IPS-18a (cell line): Measurements from ENCODE around the gene SLC44A5.
"Not testable (repeated sequence)": the region's sequence is repeated elsewhere in the genome, so short reads cannot be mapped to it uniquely, and the experiment has no call there.

Source experiments
- H3K27ac ChIP-seq: one replicate; pipeline ENCODE4 v1.5.1; 2013; ENCODE audit warnings: low read length
- H3K27me3 ChIP-seq: one replicate; pipeline ENCODE4 v1.6.1; 2013; ENCODE audit warnings: mild to moderate bottlenecking, low read length; ENCODE audit not compliant: control insufficient read depth, insufficient read depth
- H3K36me3 ChIP-seq: one replicate; pipeline ENCODE4 v1.6.1; 2013; ENCODE audit warnings: low read depth, low read length; ENCODE audit not compliant: control insufficient read depth
- H3K4me1 ChIP-seq: one replicate; pipeline ENCODE4 v1.6.1; 2013; ENCODE audit warnings: low read depth, low read length; ENCODE audit not compliant: control insufficient read depth
- H3K4me3 ChIP-seq: one replicate; pipeline ENCODE4 v1.5.1; 2013; ENCODE audit warnings: low read length
- H3K9ac ChIP-seq: one replicate; pipeline ENCODE4 v1.6.1; 2013; ENCODE audit warnings: mild to moderate bottlenecking, low read length, moderate library complexity
- H3K9me3 ChIP-seq: one replicate; pipeline ENCODE4 v1.6.1; 2013; ENCODE audit warnings: low read depth, low read length; ENCODE audit not compliant: control insufficient read depth

The SLC44A5 gene

GRCh38 chr1:75198761-75199160, 412.2 kb downstream of the SLC44A5 start:
- Histone ChIP-seq H3K4me3 (no peak overlapping the region), H3K4me1 (no peaks in the 10 kb centered on the region), H3K27ac (no peak overlapping the region), H3K36me3 (no peaks in the 10 kb centered on the region), H3K9ac (no peak overlapping the region), H3K27me3 (no peaks in the 10 kb centered on the region), H3K9me3 (no peaks in the 10 kb centered on the region)

GRCh38 chr1:75198163-75198562, 412.8 kb downstream of the SLC44A5 start:
- Histone ChIP-seq H3K9me3 (no peaks in the 10 kb centered on the region), H3K9ac (no peak overlapping the region), H3K27me3 (no peaks in the 10 kb centered on the region), H3K27ac (no peak overlapping the region), H3K4me3 (no peak overlapping the region), H3K36me3 (no peaks in the 10 kb centered on the region), H3K4me1 (no peaks in the 10 kb centered on the region)

DNA sequence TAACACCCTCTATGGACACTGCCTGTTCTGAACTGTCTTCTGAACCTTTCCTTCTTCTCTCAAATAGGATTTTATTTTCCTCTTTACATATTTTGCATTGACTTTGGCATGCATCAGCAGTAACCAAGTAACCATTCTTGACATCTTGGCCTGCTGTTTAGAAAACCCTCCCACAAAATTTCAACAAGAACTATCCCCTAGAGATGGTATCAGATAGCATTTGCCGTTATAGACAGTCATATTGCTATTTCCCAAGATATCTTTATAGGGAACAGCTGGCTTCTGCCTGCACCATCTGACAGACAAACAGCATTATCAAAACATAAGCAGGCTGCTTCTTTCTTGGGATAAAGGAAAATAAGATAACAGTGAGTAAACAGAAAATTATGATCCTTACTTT, 422.0 kb downstream of the SLC44A5 start:
- H3K27me3 ChIP-seq: no peaks in the 10 kb centered on the region
- no peaks in the 10 kb centered on the region for H3K9me3 ChIP-seq
- no peaks in the 10 kb centered on the region for H3K4me1 ChIP-seq
- no peaks in the 10 kb centered on the region for H3K36me3 ChIP-seq
- H3K9ac ChIP-seq: no peak overlapping the region
- H3K27ac ChIP-seq: no peak overlapping the region
- H3K4me3 ChIP-seq: no peak overlapping the region

GRCh38 chr1:75181214-75181955, 429.5 kb downstream of the SLC44A5 start:
- not testable (repeated sequence) for H3K4me1 ChIP-seq, H3K36me3 ChIP-seq, H3K9me3 ChIP-seq, H3K4me3 ChIP-seq, H3K9ac ChIP-seq, H3K27me3 ChIP-seq, H3K27ac ChIP-seq

DNA sequence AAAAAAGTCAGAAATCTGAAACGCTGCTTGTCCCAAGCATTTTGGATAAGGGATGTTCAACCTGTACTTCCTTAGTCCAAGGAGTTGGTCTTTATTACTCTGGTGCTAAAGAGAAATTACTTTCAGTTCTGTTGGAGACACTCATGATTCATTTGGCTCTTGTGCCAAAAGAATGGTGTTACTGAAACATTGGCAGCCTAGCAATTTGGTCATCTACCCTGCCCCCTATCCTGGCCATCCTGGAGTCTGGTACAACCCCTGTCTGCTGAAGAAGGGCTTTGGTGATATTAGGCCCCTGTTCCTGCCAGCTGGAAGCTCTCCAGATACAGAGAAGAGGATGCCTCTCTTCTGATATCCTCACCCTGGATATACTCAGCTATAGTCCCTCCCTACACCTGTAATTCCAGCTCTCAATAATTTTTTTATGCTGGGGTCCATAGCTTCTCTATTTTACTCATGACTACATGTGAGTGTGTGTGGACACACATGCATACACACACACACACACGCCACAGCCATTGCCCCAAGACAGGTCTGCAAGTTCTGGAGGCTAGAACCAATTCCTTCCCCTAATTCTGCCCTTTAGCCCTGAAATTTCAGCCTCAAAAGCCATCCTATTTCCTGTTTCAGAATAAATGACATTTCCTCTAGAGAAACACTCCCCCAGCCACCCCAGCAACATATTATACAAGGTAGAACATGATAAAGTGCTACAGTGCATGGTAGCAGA, 436.7 kb downstream of the SLC44A5 start:
- H3K9me3 ChIP-seq: no peaks in the 10 kb centered on the region
- H3K36me3 ChIP-seq: no peaks in the 10 kb centered on the region
- H3K9ac ChIP-seq: no peak overlapping the region
- no peak overlapping the region for H3K27ac ChIP-seq
- no peak overlapping the region for H3K4me3 ChIP-seq
- H3K27me3 ChIP-seq: no peaks in the 10 kb centered on the region
- no peaks in the 10 kb centered on the region for H3K4me1 ChIP-seq

- no peaks in the 10 kb centered on the region for H3K27me3 ChIP-seq
- H3K9ac ChIP-seq: no peak overlapping the region
- no peaks in the 10 kb centered on the region for H3K9me3 ChIP-seq
- no peaks in the 10 kb centered on the region for H3K4me1 ChIP-seq
- no peaks in the 10 kb centered on the region for H3K36me3 ChIP-seq
- no peak overlapping the region for H3K27ac ChIP-seq
- no peak overlapping the region for H3K4me3 ChIP-seq
Measured at GRCh38 chr1:75172556-75172955, 438.4 kb downstream of the SLC44A5 start.

DNA sequence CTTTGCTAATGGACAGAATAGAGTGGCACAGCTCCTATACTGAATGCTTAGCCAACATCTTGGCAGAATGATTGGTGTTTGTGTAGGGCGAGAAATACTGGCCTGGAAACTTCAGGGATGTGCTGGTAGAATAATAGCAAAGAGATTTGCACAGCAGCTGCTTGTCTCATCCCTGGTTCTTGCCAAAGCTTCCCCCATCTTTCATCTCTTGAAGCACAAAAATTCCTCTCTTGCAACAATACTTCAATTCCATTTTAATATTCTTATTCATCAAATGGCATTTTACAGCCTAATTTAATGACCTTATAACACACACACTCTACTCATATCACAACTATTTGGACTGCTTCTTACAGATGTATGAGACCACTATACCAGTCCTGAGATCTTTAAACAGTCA, 439.0 kb downstream of the SLC44A5 start:
- no peaks in the 10 kb centered on the region for H3K9me3 ChIP-seq
- no peak overlapping the region for H3K27ac ChIP-seq
- H3K9ac ChIP-seq: no peak overlapping the region
- no peaks in the 10 kb centered on the region for H3K36me3 ChIP-seq
- H3K4me1 ChIP-seq: no peaks in the 10 kb centered on the region
- H3K27me3 ChIP-seq: no peaks in the 10 kb centered on the region
- H3K4me3 ChIP-seq: no peak overlapping the region

DNA sequence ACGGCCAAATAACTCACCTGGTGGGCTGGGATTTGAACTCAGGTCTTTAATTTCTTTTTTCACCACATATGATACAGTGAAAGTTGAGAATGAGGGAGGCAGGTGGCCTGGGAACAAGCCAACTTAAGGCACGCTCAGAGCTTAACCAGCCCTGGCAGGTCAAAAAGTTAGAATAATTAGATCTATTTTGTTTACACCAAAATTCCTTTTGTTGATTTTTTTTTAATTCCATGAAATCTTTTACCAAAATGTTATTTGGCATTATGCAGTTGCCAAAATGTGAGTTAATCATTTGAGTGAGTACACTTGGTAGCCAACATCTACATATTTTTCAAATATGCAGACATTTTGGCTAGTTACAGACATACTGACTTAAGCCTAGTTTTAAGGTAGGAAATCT, 439.9 kb downstream of the SLC44A5 start:
- Histone ChIP-seq H3K9ac (no peak overlapping the region), H3K4me1 (no peaks in the 10 kb centered on the region), H3K4me3 (no peak overlapping the region), H3K27me3 (no peaks in the 10 kb centered on the region), H3K27ac (no peak overlapping the region), H3K36me3 (no peaks in the 10 kb centered on the region), H3K9me3 (no peaks in the 10 kb centered on the region)

DNA sequence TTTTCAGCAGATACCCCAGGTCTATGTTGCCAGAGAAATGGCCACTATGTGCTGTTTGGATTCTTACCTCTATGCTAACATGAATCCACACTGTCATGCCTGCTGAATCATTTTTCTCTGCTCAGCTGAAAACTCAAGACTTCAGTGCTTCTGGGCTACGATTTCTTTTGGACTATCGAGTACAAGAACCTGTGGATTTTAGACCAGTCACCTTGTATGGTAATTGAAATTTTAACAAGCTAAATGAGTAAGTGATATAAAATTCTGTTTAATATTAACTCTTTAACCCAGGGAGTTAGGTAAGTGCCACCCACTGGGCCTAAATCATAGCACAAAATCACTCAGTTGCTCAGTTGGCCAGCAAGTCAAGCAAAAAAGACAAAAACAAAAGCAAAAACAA, 440.9 kb downstream of the SLC44A5 start:
- Histone ChIP-seq H3K36me3 (no peaks in the 10 kb centered on the region), H3K4me1 (no peaks in the 10 kb centered on the region), H3K9me3 (no peaks in the 10 kb centered on the region), H3K27me3 (no peaks in the 10 kb centered on the region), H3K4me3 (no peak overlapping the region), H3K9ac (no peak overlapping the region), H3K27ac (no peak overlapping the region)

GRCh38 chr1:75166821-75167220, 444.1 kb downstream of the SLC44A5 start:
- Histone ChIP-seq H3K27me3 (no peaks in the 10 kb centered on the region), H3K9me3 (no peaks in the 10 kb centered on the region), H3K4me1 (peaks cover 11% of the 10 kb centered on the region), H3K36me3 (no peaks in the 10 kb centered on the region), H3K27ac (no peak overlapping the region), H3K4me3 (no peak overlapping the region), H3K9ac (no peak overlapping the region)

DNA sequence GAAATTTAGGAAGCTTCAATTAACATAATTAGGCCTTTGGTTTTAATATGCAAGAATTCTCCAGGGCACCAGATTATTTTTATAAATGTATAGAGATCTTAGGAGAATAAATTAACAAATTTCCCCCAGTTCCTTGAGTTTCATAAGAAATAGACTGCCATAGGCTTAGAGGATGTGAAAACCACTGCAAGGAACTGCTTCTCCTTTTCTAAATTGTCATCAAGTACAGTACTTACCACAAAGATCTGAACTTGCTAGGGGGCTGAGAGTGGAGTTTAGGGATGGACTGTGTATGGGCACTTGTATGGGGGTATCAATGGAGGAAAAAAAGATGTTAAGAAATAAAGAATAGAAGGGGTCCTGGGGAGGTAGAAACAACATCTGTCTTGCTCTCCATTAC, 445.6 kb downstream of the SLC44A5 start:
- H3K4me3 ChIP-seq: no peak overlapping the region
- H3K9ac ChIP-seq: no peak overlapping the region
- H3K4me1 ChIP-seq: peaks cover 11% of the 10 kb centered on the region
- H3K9me3 ChIP-seq: no peaks in the 10 kb centered on the region
- no peak overlapping the region for H3K27ac ChIP-seq
- H3K27me3 ChIP-seq: no peaks in the 10 kb centered on the region
- H3K36me3 ChIP-seq: no peaks in the 10 kb centered on the region

DNA sequence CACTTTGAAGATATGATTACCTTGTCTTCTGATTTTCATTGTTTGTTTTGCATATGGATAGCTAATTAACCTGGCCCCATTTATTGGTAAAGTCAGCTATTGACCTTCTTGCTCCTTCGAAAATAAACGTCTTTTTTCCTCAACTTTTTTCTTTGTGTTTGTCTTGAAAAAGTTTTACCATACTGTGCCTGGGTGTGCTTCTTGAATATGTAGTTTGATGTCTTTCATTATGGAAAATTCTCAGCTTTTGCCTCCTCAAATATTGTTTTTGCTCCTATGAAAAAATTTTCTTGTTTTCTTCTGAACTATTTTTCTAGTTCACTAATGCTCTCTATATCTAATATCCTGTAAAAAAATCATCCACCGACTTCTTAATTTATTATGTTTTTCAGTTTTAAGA, 451.8 kb downstream of the SLC44A5 start:
- H3K27me3 ChIP-seq: no peaks in the 10 kb centered on the region
- H3K9me3 ChIP-seq: no peaks in the 10 kb centered on the region
- no peaks in the 10 kb centered on the region for H3K36me3 ChIP-seq
- peaks cover 11% of the 10 kb centered on the region for H3K4me1 ChIP-seq
- no peak overlapping the region for H3K4me3 ChIP-seq
- no peak overlapping the region for H3K27ac ChIP-seq
- H3K9ac ChIP-seq: no peak overlapping the region
